ENCODE measurements around the gene NINJ1.

NINJ1 gene

GRCh38 chr9:93132946-93133680, 938 bp downstream of the NINJ1 start:
- no peak for DNase-seq (ENCODE audit: low read depth in 3 of 3, low spot score in 1 of 3)

- DNase-seq (ENCODE audit: low read depth in 3 of 3, low spot score in 1 of 3) = no peak
These were observed 1.6 kb downstream of the NINJ1 start for GRCh38 chr9:93132287-93132927.

GRCh38 chr9:93131599-93132286, 2.3 kb downstream of the NINJ1 start:
- DNase-seq (ENCODE audit: low read depth in 3 of 3, low spot score in 1 of 3) = no peak

- no peak for DNase-seq (ENCODE audit: low read depth in 3 of 3, low spot score in 1 of 3)
These were observed 3.1 kb downstream of the NINJ1 start for GRCh38 chr9:93130861-93131481.

GRCh38 chr9:93129691-93130500, 4.2 kb downstream of the NINJ1 start:
- no peak for DNase-seq (ENCODE audit: low read depth in 3 of 3, low spot score in 1 of 3)

- DNase-seq (ENCODE audit: low read depth in 3 of 3, low spot score in 1 of 3) = no peak
These were observed 4.8 kb downstream of the NINJ1 start for GRCh38 chr9:93129286-93129685.

GRCh38 chr9:93128715-93129224, 5.3 kb downstream of the NINJ1 start:
- DNase-seq (ENCODE audit: low read depth in 3 of 3, low spot score in 1 of 3) = no peak

- DNase-seq (ENCODE audit: low read depth in 3 of 3, low spot score in 1 of 3) = no peak
These were observed 5.9 kb downstream of the NINJ1 start for GRCh38 chr9:93128011-93128714.

- no peak for DNase-seq (ENCODE audit: low read depth in 3 of 3, low spot score in 1 of 3)
These were observed 6.6 kb downstream of the NINJ1 start for GRCh38 chr9:93127395-93127911.

- no peak for DNase-seq (ENCODE audit: low read depth in 3 of 3, low spot score in 1 of 3)
These were observed 7.2 kb downstream of the NINJ1 start for GRCh38 chr9:93126825-93127368.

GRCh38 chr9:93126151-93126781, 7.8 kb downstream of the NINJ1 start:
- no peak for DNase-seq (ENCODE audit: low read depth in 3 of 3, low spot score in 1 of 3)

GRCh38 chr9:93125331-93125894, 8.6 kb downstream of the NINJ1 start:
- DNase-seq (ENCODE audit: low read depth in 3 of 3, low spot score in 1 of 3) = no peak

- no peak for DNase-seq (ENCODE audit: low read depth in 3 of 3, low spot score in 1 of 3)
These were observed 9.3 kb downstream of the NINJ1 start for GRCh38 chr9:93124793-93125192.

- DNase-seq (ENCODE audit: low read depth in 3 of 3, low spot score in 1 of 3) = no peak
These were observed 10.3 kb downstream of the NINJ1 start for GRCh38 chr9:93123561-93124283.

- no peak for DNase-seq (ENCODE audit: low read depth in 3 of 3, low spot score in 1 of 3)
These were observed 11.3 kb downstream of the NINJ1 start for GRCh38 chr9:93122721-93123221.

- DNase-seq (ENCODE audit: low read depth in 3 of 3, low spot score in 1 of 3) = no peak
These were observed 12.5 kb downstream of the NINJ1 start for GRCh38 chr9:93121316-93122241.

GRCh38 chr9:93120846-93121315, 13.2 kb downstream of the NINJ1 start:
- DNase-seq (ENCODE audit: low read depth in 3 of 3, low spot score in 1 of 3) = no peak
